Thyroid gland (tissue), 4 donors: ENCODE results near the gene FAM24B. TPM values are rescaled to one million over a fixed set of nuclear protein-coding genes. Genes with fewer than 3 reads are reported as not detected.
"Not testable (repeated sequence)": the region's sequence is repeated elsewhere in the genome, so short reads cannot be mapped to it uniquely, and the experiment has no call there.

ENCODE experiments used
- DNase-seq, 2 donors: peaks; one replicate each; pipeline ENCODE4 v3.0.0-alpha.2; 2019
- H3K27ac ChIP-seq, 3 donors: fragments of 200-600 bp; sonication (generic); 1 replicate in 2 of 3; 2 replicates in 1 of 3; pipeline ENCODE4 v1.5.1; 2016 to 2019; ENCODE audit warnings: mild to moderate bottlenecking in 1 of 3, moderate library complexity in 1 of 3
- H3K27me3 ChIP-seq: fragments of 200-600 bp; sonication (generic); one replicate; pipeline ENCODE4 v1.5.1; 2019
- H3K36me3 ChIP-seq, 2 donors: fragments of 200-600 bp; sonication (generic); one replicate each; pipeline ENCODE4 v1.5.1; 2016 to 2019
- H3K4me1 ChIP-seq, 2 donors: fragments of 200-600 bp; sonication (generic); one replicate each; pipeline ENCODE4 v1.5.1; 2017 to 2019
- H3K4me3 ChIP-seq, 3 donors: fragments of 200-600 bp; sonication (generic); replicated peaks in 1 of 3; 1 replicate in 2 of 3; 2 replicates in 1 of 3; pipeline ENCODE4 v1.5.1; 2016; ENCODE audit warnings: mild to moderate bottlenecking in 1 of 3
- H3K9me3 ChIP-seq: fragments of 200-600 bp; sonication (generic); one replicate; pipeline ENCODE4 v1.5.1; 2017
- CTCF ChIP-seq, 6 experiments: fragments of 200-600 bp in 3 of 6; fragments of 450-650 bp in 3 of 6; sonication (generic) in 3 of 6; IDR thresholded peaks; one replicate each; pipeline ENCODE4 v1.5.1; 2016 to 2019; ENCODE audit warnings: antibody characterized with exemption in 6 of 6, mild to moderate bottlenecking in 2 of 6, inconsistent platforms in 1 of 6, moderate library complexity in 1 of 6
- POLR2A ChIP-seq, 2 donors: fragments of 450-650 bp; IDR thresholded peaks; one replicate each; pipeline ENCODE4 v1.6.1; 2017; ENCODE audit warnings: antibody characterized with exemption in 2 of 2, mild to moderate bottlenecking in 2 of 2, moderate library complexity in 1 of 2
- WGBS, 2 donors: methylation state at CpG; one replicate each; pipeline ENCODE4 v1.1.5; 2017; 5-methylcytosine and 5-hydroxymethylcytosine counted together
- intact Hi-C: fragments of 100-400 bp; cut with DNase I; formaldehyde crosslinking; loops from one replicate; pipeline ENCODE4 v1.15.1; 2023
- total RNA-seq, 4 donors: library from RNA; depleted of rRNA; stranded (reverse); fragments of >200 nt; gene quantifications; one replicate each; pipeline ENCODE4 v1.2.3, GENCODE V29; 2016

The FAM24B gene
- total RNA-seq, 4 donors from 2014 or later, result 1.4 to 2.1 TPM; not detected in 2

DNA sequence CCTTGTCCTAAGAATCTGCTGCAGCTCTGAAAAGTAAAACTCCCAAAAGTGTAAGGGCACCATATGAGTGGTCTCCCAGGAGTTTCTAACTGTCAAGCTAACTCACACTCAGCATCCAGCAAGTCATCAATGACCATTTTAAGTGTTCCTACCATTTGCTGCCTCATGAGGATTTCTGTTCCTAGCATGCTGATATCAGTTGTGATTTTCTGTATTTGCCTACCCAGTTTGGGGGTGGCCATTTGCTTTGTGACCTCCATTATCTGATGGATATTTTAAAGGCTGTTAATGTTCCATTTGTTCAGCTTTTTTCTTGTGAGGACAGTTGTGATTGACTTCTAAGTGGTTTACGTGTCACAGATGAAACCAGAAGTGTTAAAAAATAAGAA lies 2.9 kb downstream of the FAM24B start:
- H3K27ac ChIP-seq, result no peak overlapping the region
- TF ChIP-seq CTCF (IDR thresholded peaks at IDR 0.05), result no peak
- no peak for TF ChIP-seq POLR2A (IDR thresholded peaks at IDR 0.05)
- intact Hi-C loops, result no loop called here
- DNase-seq, result no peak
- H3K27me3 ChIP-seq, result no peaks in the 10 kb centered on the region
- WGBS, 2 donors, result 96 to 99% methylated on average over 1 of the region's 1 CpG
- peaks cover 6 to 15% of the 10 kb centered on the region in 2 donors for H3K4me1 ChIP-seq
- H3K4me3 ChIP-seq, result no peak overlapping the region
- H3K9me3 ChIP-seq, result no peaks in the 10 kb centered on the region
- no peaks in the 10 kb centered on the region for H3K36me3 ChIP-seq

DNA sequence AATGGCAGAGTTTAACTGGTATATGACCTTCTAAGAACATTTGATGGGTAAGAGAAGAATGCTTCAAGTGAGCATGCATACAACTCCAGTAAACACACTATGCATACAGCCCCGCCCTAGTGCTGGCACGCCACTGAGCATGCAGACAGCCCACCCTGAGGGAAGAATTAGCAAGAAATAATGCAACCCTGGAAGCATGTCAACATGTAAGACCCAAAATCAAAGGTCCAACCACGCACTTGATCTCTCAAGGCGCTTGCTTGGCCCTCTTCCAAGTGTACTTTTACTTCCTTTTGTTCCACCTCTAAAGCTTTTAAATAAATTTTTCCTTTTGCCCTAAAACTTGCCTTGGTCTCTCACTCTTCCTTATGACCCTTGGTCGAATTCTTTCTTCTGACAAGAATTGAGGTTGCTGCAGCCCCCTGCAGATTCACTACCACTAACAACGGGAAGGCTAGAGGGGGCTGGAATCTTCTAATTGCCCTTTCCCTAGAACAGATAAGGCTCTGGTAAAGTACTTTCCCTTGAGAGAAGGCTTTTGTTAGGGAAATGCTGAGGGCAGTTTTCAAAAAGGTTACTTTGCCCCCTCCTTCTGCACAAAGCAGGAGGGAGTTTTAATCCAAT lies 3.4 kb downstream of the FAM24B start:
- no peaks in the 10 kb centered on the region for H3K9me3 ChIP-seq
- H3K36me3 ChIP-seq, result no peaks in the 10 kb centered on the region
- peaks cover 6 to 15% of the 10 kb centered on the region in 2 donors for H3K4me1 ChIP-seq
- DNase-seq, result no peak
- H3K27ac ChIP-seq, result no peak overlapping the region
- WGBS, 2 donors, result 49% methylated on average over 6 of the region's 6 CpGs
- TF ChIP-seq POLR2A (IDR thresholded peaks at IDR 0.05), result no peak
- no peak for TF ChIP-seq CTCF (IDR thresholded peaks at IDR 0.05)
- intact Hi-C loops, result no loop called here
- H3K27me3 ChIP-seq, result no peaks in the 10 kb centered on the region
- no peak overlapping the region for H3K4me3 ChIP-seq

- H3K36me3 ChIP-seq, H3K9me3 ChIP-seq, H3K27me3 ChIP-seq, intact Hi-C loops, H3K4me1 ChIP-seq, H3K27ac ChIP-seq, H3K4me3 ChIP-seq, DNase-seq: not testable (repeated sequence)
- WGBS, 2 donors, result 96 to 98% methylated on average over 2 of the region's 2 CpGs
These were observed 7.4 kb downstream of the FAM24B start for GRCh38 chr10:122871947-122872346.

DNA sequence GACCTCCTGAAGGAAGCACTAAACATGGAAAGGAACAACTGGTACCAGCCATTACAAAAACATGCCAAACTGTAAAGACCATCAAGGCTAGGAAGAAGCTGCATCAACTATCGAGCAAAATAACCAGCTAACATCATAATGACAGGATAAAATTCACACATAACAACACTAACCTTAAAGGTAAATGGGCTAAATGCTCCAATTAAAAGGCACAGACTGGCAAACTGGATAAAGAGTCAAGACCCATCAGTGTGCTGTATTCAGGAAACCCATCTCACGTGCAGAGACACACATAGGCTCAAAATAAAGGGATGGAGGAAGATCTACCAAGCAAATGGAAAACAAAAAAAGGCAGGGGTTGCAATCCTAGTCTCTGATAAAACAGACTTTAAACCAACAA lies 10.6 kb downstream of the FAM24B start:
- H3K27ac ChIP-seq, DNase-seq, H3K36me3 ChIP-seq, H3K4me1 ChIP-seq, H3K9me3 ChIP-seq, H3K4me3 ChIP-seq, H3K27me3 ChIP-seq, intact Hi-C loops: not testable (repeated sequence)
- 85 to 100% methylated on average over 2 of the region's 2 CpGs for WGBS, 2 donors

DNA sequence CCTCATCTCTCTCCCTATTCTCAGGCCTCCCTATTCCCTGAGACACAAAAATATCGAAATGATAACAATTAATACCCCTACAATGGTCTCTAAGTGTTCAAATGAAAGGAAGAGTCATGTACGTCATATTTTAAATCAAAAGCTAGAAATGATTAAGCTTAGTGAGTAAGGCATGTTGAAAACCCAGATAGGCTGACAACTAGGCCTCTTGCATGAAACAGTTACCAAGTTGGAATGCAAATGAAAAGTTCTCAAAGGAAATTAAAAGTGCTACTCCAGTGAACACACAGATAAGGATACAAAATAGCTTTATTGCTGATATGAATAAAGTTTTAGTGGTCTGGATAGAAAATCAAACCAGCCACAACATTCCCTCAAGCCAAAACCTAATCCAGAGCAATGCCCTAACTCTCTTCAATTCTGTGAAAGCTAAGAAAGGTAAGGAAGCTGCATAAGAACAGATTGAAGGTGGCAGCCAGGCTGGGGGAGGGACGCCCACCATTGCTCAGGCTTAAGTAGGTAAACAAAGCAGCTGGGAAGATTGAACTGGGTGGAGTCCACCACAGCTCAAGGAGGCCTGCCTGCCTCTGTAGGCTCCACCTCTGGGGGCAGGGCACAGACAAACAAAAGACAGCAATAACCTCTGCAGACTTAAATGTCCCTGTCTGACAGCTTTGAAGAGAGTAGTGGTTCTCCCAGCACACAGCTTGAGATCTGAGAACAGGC lies 12.5 kb downstream of the FAM24B start:
- 93% methylated on average over 3 of the region's 3 CpGs for WGBS, 2 donors
- H3K9me3 ChIP-seq, intact Hi-C loops, H3K4me3 ChIP-seq, H3K27ac ChIP-seq, H3K27me3 ChIP-seq, DNase-seq, H3K4me1 ChIP-seq, H3K36me3 ChIP-seq: not testable (repeated sequence)

DNA sequence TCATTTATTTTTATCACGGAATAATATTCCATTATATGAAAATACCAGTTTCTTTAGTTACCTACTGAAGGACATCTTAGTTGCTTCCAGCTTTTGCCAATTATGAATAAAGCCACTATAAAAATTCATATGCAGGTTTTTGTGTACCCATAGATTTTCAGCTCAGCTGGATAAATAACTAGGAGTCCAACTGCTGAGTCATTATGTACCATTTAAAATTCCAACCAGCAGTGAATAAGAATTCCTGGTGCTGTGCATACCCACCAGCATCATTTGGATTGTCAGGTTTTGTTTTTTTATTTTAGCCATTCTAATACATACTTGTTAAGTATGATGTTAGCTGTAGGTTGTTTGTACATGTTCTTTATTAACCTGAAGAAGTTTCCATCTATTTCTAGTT lies 14.5 kb downstream of the FAM24B start:
- no peaks in the 10 kb centered on the region for H3K36me3 ChIP-seq
- DNase-seq, result no peak
- no peak overlapping the region for H3K4me3 ChIP-seq
- TF ChIP-seq CTCF (IDR thresholded peaks at IDR 0.05), result no peak
- no peak for TF ChIP-seq POLR2A (IDR thresholded peaks at IDR 0.05)
- H3K27me3 ChIP-seq, result no peaks in the 10 kb centered on the region
- intact Hi-C loops, result no loop called here
- 89 to 96% methylated on average over 1 of the region's 1 CpG for WGBS, 2 donors
- H3K27ac ChIP-seq, result no peak overlapping the region
- no peaks in the 10 kb centered on the region for H3K9me3 ChIP-seq
- H3K4me1 ChIP-seq, result peaks cover 0 to 8% of the 10 kb centered on the region in 2 donors
